Measurements from ENCODE around the gene DNAJC18. TPM values are rescaled to one million over a fixed set of nuclear protein-coding genes. Genes with fewer than 3 reads are reported as not detected.

DNAJC18 gene
- total and polyA plus RNA-seq, 2 donors (not counting 1 experiment from before 2014, with no cell fraction given), result 2.0 to 13.6 TPM

DNA sequence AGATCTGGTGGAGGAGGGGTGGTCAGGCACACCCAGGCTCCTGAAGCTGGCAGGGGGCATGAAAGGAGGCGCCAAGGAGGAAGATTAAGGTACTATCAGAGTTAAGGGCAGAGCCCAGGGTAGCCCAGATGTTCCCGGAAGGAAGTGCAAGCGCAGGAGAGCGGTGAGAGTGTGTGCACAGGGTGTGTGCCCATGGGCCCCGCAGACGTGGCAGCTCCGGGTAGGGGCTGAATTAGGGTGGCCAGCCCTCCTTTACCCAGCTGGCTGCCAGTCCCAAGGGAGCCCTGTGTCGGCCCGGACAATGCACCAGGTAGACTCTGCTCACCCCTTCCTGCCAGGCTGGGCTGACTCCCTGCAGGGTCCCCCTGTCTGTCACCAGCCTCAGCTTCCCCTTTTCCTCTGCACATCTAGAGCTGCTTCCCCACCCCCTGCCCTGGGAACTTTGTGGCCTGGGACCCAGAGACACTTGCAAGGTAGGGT lies 31.5 kb upstream of the DNAJC18 start, which contains the start of gene SMIM33:
SMIM33 (plus strand) TSS at position 184 of the 480 bp plus-strand sequence; CDS start at position 302, 118 bp downstream.
- ChIA-PET POLR2A (no interaction called here), CTCF (no interaction called here)
- H3K27ac ChIP-seq (ENCODE audit: low read length in 2 of 2), result no peak within 1 kb of the TSS
- peak within 1 kb of the TSS; percentile 69 for H3K4me2 ChIP-seq (replicated peaks; ENCODE audit: low read depth, low read length, poor library complexity, severe bottlenecking)
- Mint-ChIP-seq H3K27me3 (peaks cover 31% of the 10 kb centered on the region), H3K4me1 (peaks cover 16% of the 10 kb centered on the region), H3K4me3 (peak within 1 kb of the TSS; percentile 34), H3K9me3 (ENCODE audit: insufficient read depth) (no peaks in the 10 kb centered on the region), H3K27ac (no peak within 1 kb of the TSS)
- H3K4me1 ChIP-seq (ENCODE audit: control insufficient read depth in 2 of 2, insufficient read depth in 2 of 2, low read length in 2 of 2), result peaks cover 17 to 20% of the 10 kb centered on the region in 2 donors
- no peak for TF ChIP-seq EZH2 (IDR thresholded peaks at IDR 0.05; ENCODE audit: borderline replicate concordance, insufficient read depth, low read depth, low read length, poor library complexity, severe bottlenecking)
- TF ChIP-seq, protein P1, sequence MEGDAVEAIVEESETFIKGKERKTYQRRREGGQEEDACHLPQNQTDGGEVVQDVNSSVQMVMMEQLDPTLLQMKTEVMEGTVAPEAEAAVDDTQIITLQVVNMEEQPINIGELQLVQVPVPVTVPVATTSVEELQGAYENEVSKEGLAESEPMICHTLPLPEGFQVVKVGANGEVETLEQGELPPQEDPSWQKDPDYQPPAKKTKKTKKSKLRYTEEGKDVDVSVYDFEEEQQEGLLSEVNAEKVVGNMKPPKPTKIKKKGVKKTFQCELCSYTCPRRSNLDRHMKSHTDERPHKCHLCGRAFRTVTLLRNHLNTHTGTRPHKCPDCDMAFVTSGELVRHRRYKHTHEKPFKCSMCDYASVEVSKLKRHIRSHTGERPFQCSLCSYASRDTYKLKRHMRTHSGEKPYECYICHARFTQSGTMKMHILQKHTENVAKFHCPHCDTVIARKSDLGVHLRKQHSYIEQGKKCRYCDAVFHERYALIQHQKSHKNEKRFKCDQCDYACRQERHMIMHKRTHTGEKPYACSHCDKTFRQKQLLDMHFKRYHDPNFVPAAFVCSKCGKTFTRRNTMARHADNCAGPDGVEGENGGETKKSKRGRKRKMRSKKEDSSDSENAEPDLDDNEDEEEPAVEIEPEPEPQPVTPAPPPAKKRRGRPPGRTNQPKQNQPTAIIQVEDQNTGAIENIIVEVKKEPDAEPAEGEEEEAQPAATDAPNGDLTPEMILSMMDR (IDR thresholded peaks at IDR 0.05), result no peak
- intact Hi-C loops (cut with micrococcal nuclease), result no loop called here
- H3K9me3 ChIP-seq (ENCODE audit: control extremely low read depth in 1 of 3, control insufficient read depth in 2 of 3, insufficient read depth in 1 of 3, low read length in 2 of 3), result peaks cover 0 to 5% (median 0%) of the 10 kb centered on the region in 3 donors
- DNase-seq, result peak; percentile 31
- 0% methylated on average over 6 of the region's 9 CpGs for WGBS (ENCODE audit: insufficient coverage)
- no peaks in the 10 kb centered on the region for H3K36me3 ChIP-seq (replicated peaks in 1 of 2; ENCODE audit: control extremely low read depth in 1 of 2, control insufficient read depth in 1 of 2, extremely low read depth in 1 of 2, insufficient read depth in 2 of 2, low read length in 1 of 2)
- peak within 1 kb of the TSS; percentile 7 for H3K9ac ChIP-seq (ENCODE audit: low read length)
- H3K4me3 ChIP-seq (ENCODE audit: control extremely low read depth in 1 of 5, extremely low read depth in 1 of 5, insufficient read depth in 1 of 5, low read depth in 2 of 5, low read length in 4 of 5), result peak within 1 kb of the TSS in 3 of 5 experiments; percentile 4 to 21 (median 6)
- peak within 1 kb of the TSS; percentile 65 for H2AFZ ChIP-seq (ENCODE audit: insufficient read depth, low read depth, low read length, poor library complexity, severe bottlenecking)
- H4K20me1 ChIP-seq (ENCODE audit: control insufficient read depth, insufficient read depth, low read length, poor library complexity, severe bottlenecking), result no peaks in the 10 kb centered on the region
- H3K79me2 ChIP-seq (ENCODE audit: control insufficient read depth, insufficient read depth, low read length), result no peaks in the 10 kb centered on the region
- peak; percentile 39 for ATAC-seq (ENCODE audit: low read depth)
- peaks cover 0 to 24% (median 11%) of the 10 kb centered on the region in 4 experiments for H3K27me3 ChIP-seq (replicated peaks in 1 of 4; ENCODE audit: control extremely low read depth in 1 of 4, control insufficient read depth in 3 of 4, insufficient read depth in 4 of 4, low read length in 3 of 4)

DNA sequence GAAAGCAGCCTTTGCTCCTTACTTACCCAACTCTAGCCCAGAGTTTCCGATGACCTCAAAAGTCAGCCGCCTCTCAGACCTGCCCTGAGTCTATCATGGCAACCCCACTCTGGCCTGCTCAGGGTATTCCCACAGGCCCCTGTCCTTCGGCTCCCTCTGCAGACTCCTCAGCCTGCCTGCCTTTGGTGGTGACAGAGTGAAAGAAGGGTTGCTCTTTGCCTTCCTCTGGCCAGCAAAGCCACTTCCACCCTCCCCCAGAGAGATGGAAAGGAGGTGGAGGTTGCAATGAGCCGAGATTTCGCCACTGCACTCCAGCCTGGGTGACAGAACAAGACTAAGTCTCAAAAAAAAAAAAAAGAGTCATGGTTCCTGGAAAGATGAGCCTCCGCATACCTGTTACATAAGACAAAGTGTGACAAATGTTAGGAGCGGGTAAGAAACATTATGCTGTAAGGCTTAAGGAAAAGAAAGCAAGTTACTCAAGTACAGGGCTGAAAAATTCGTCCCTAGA lies 29.2 kb upstream of the DNAJC18 start:
- peaks cover 0 to 9% (median 4%) of the 10 kb centered on the region in 4 experiments for H3K27me3 ChIP-seq (replicated peaks in 1 of 4; ENCODE audit: control extremely low read depth in 1 of 4, control insufficient read depth in 3 of 4, insufficient read depth in 4 of 4, low read length in 3 of 4)
- no peak for ATAC-seq (ENCODE audit: low read depth)
- ChIA-PET POLR2A (no interaction called here), CTCF (no interaction called here)
- no peaks in the 10 kb centered on the region for H3K79me2 ChIP-seq (ENCODE audit: control insufficient read depth, insufficient read depth, low read length)
- H3K4me1 ChIP-seq (ENCODE audit: control insufficient read depth in 2 of 2, insufficient read depth in 2 of 2, low read length in 2 of 2), result peaks cover 8 to 11% of the 10 kb centered on the region in 2 donors
- H2AFZ ChIP-seq (ENCODE audit: insufficient read depth, low read depth, low read length, poor library complexity, severe bottlenecking), result no peak overlapping the region
- H3K36me3 ChIP-seq (replicated peaks in 1 of 2; ENCODE audit: control extremely low read depth in 1 of 2, control insufficient read depth in 1 of 2, extremely low read depth in 1 of 2, insufficient read depth in 2 of 2, low read length in 1 of 2), result no peaks in the 10 kb centered on the region
- H3K9me3 ChIP-seq (ENCODE audit: control extremely low read depth in 1 of 3, control insufficient read depth in 2 of 3, insufficient read depth in 1 of 3, low read length in 2 of 3), result peaks cover 0 to 5% (median 0%) of the 10 kb centered on the region in 3 donors
- TF ChIP-seq EZH2 (IDR thresholded peaks at IDR 0.05; ENCODE audit: borderline replicate concordance, insufficient read depth, low read depth, low read length, poor library complexity, severe bottlenecking), result no peak
- TF ChIP-seq, protein P1 (IDR thresholded peaks at IDR 0.05), result no peak
- no peak overlapping the region for H3K9ac ChIP-seq (ENCODE audit: low read length)
- Mint-ChIP-seq H3K4me3 (no peak overlapping the region), H3K27ac (no peak overlapping the region), H3K4me1 (peaks cover 8% of the 10 kb centered on the region), H3K9me3 (ENCODE audit: insufficient read depth) (no peaks in the 10 kb centered on the region), H3K27me3 (peaks cover 16% of the 10 kb centered on the region)
- DNase-seq, result no peak
- intact Hi-C loops (cut with micrococcal nuclease), result no loop called here
- H3K4me3 ChIP-seq (ENCODE audit: control extremely low read depth in 1 of 5, extremely low read depth in 1 of 5, insufficient read depth in 1 of 5, low read depth in 2 of 5, low read length in 4 of 5), result no peak overlapping the region
- no peaks in the 10 kb centered on the region for H4K20me1 ChIP-seq (ENCODE audit: control insufficient read depth, insufficient read depth, low read length, poor library complexity, severe bottlenecking)
- WGBS (ENCODE audit: insufficient coverage), result 72% methylated on average over 3 of the region's 8 CpGs
- H3K27ac ChIP-seq (ENCODE audit: low read length in 2 of 2), result no peak overlapping the region
- H3K4me2 ChIP-seq (replicated peaks; ENCODE audit: low read depth, low read length, poor library complexity, severe bottlenecking), result no peak overlapping the region

Measured in B cell (primary cell).